ACC112 (cell line): ENCODE measurements around the gene RPS6KA1.

Source experiments
- H2AFZ ChIP-seq: fragments of 200-600 bp; sonication (generic); one replicate; pipeline ENCODE4 v1.6.0; 2017; ENCODE audit warnings: antibody characterized with exemption, low read length; ENCODE audit not compliant: unreplicated experiment
- H3K27ac ChIP-seq: fragments of 200-600 bp; sonication (generic); 2 replicates; pipeline ENCODE4 v1.5.1; 2014; ENCODE audit warnings: low read depth, mild to moderate bottlenecking, antibody characterized with exemption, low read length, moderate library complexity
- H3K27me3 ChIP-seq: fragments of 200-600 bp; sonication (generic); 2 replicates; pipeline ENCODE4 v1.6.1; 2014; ENCODE audit warnings: mild to moderate bottlenecking, antibody characterized with exemption, low read length, moderate library complexity, mixed read lengths; ENCODE audit not compliant: insufficient read depth
- H3K36me3 ChIP-seq: fragments of 200-600 bp; sonication (generic); 2 replicates; pipeline ENCODE4 v1.6.1; 2016; ENCODE audit warnings: mild to moderate bottlenecking, antibody characterized with exemption, low read length, moderate library complexity, mixed read lengths; ENCODE audit not compliant: insufficient read depth
- H3K4me1 ChIP-seq: fragments of 200-600 bp; sonication (generic); one replicate; pipeline ENCODE4 v1.6.1; 2016; ENCODE audit warnings: low read length, mixed read lengths; ENCODE audit not compliant: insufficient read depth, unreplicated experiment, control insufficient read depth
- H3K4me3 ChIP-seq: fragments of 200-600 bp; sonication (generic); 2 replicates; pipeline ENCODE4 v1.5.1; 2014; ENCODE audit warnings: mild to moderate bottlenecking, low read depth, low read length
- H3K79me2 ChIP-seq: fragments of 200-600 bp; sonication (generic); one replicate; pipeline ENCODE4 v1.6.0; 2016; ENCODE audit warnings: low read length; ENCODE audit not compliant: control insufficient read depth, unreplicated experiment, insufficient read depth

The RPS6KA1 gene

DNA sequence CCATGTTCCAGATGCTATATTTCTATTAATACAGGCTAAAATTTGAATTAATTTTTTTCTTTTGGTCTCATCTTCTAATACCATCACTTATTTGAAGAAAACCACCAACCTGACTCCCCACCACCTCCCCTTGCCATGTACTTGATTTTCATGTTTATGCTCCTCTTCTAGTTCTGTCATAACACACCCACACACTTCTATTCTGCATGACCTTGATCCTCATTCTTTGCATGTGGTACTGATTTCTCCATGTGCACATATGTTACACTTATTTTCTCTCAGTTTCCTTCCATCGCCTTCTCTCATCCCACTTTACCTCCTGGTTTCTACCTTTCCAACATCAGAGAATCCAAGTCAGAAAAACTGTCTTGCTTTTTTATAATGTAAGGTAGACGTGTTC lies 87.3 kb downstream of the RPS6KA1 start:
- Histone ChIP-seq H2AFZ (no peak overlapping the region), H3K4me1 (peaks cover 12% of the 10 kb centered on the region), H3K4me3 (no peak overlapping the region), H3K79me2 (no peaks in the 10 kb centered on the region), H3K27me3 (no peaks in the 10 kb centered on the region), H3K36me3 (no peaks in the 10 kb centered on the region), H3K27ac (no peak overlapping the region)

DNA sequence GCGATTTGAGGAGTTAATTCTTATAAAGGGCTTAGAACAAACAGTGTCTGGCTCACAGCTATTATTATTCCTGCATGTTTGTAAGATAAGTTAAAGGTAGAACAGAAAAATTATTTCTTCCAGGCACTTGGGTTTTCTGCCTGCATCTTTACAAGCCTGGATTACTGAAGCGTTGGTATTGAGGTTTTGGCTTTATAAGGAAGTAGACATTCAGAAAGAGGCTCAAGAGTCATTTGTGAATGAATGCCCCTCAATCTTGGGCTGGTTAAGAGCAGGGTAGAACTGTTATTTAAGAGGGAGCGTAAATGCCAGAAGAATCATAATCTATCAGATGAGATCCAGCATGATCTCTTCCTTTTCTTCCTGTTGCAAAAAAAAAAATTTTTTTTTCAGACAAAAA lies 89.0 kb downstream of the RPS6KA1 start:
- H3K27ac ChIP-seq, result no peak overlapping the region
- H2AFZ ChIP-seq, result peak overlapping the region; percentile 84
- no peaks in the 10 kb centered on the region for H3K27me3 ChIP-seq
- peaks cover 12% of the 10 kb centered on the region for H3K4me1 ChIP-seq
- H3K79me2 ChIP-seq, result no peaks in the 10 kb centered on the region
- no peaks in the 10 kb centered on the region for H3K36me3 ChIP-seq
- H3K4me3 ChIP-seq, result no peak overlapping the region
